Astrocyte (in vitro differentiated cells and primary cell): ENCODE data around the gene FGF8. TPM values are rescaled to one million over a fixed set of nuclear protein-coding genes. Genes with fewer than 3 reads are reported as not detected.

Source experiments
- DNase-seq: peaks from one replicate; pipeline ENCODE4 v3.0.0-alpha.2; 2010; ENCODE audit warnings: low read depth
- FAIRE-seq: peaks from 2 replicates; lab custom pipeline; 2011; peaks lifted over from hg19 to GRCh38; lab: Jason Lieb, UNC
- H2AFZ ChIP-seq: 2 replicates; pipeline ENCODE4 v1.6.0; 2012; ENCODE audit warnings: low read depth, low read length, inconsistent platforms
- H3K27ac ChIP-seq: 2 replicates; pipeline ENCODE4 v1.5.1; 2011; ENCODE audit warnings: low read depth, low read length, inconsistent platforms
- H3K27me3 ChIP-seq: 2 replicates; pipeline ENCODE4 v1.6.0; 2011; ENCODE audit warnings: low read length, inconsistent platforms; ENCODE audit not compliant: insufficient read depth
- H3K36me3 ChIP-seq: 2 replicates; pipeline ENCODE4 v1.5.1; 2011; ENCODE audit warnings: low read length, inconsistent platforms; ENCODE audit not compliant: insufficient read depth
- H3K4me1 ChIP-seq: 2 replicates; pipeline ENCODE4 v1.5.1; 2011; ENCODE audit warnings: low read length, inconsistent platforms; ENCODE audit not compliant: insufficient read depth
- H3K4me2 ChIP-seq: 2 replicates; pipeline ENCODE4 v1.6.0; 2012; ENCODE audit warnings: low read length, inconsistent platforms
- H3K4me3 ChIP-seq: 2 replicates; pipeline ENCODE4 v1.5.1; 2011; ENCODE audit warnings: low read depth, mild to moderate bottlenecking, low read length, inconsistent platforms; ENCODE audit not compliant: insufficient read depth
- H3K79me2 ChIP-seq: 2 replicates; pipeline ENCODE4 v1.6.0; 2012; ENCODE audit warnings: mild to moderate bottlenecking, low read length, inconsistent platforms; ENCODE audit not compliant: insufficient read depth
- H3K9ac ChIP-seq: 2 replicates; pipeline ENCODE4 v1.6.0; 2012; ENCODE audit warnings: mild to moderate bottlenecking, low read length, inconsistent platforms
- H3K9me3 ChIP-seq: 2 replicates; pipeline ENCODE4 v1.5.1; 2012; ENCODE audit warnings: low read depth, mild to moderate bottlenecking, low read length, inconsistent platforms; ENCODE audit not compliant: insufficient read depth
- H4K20me1 ChIP-seq: 2 replicates; pipeline ENCODE4 v1.6.0; 2012; ENCODE audit warnings: low read length, inconsistent platforms; ENCODE audit not compliant: insufficient read depth
- H3K27ac Mint-ChIP-seq: one replicate; pipeline ENCODE4 v1.8.0; 2021; ENCODE audit warnings: mild to moderate bottlenecking, mixed read lengths; ENCODE audit not compliant: unreplicated experiment
- H3K27me3 Mint-ChIP-seq: one replicate; pipeline ENCODE4 v1.8.0; 2021; ENCODE audit warnings: low read depth, mixed read lengths; ENCODE audit not compliant: unreplicated experiment
- H3K36me3 Mint-ChIP-seq: one replicate; pipeline ENCODE4 v1.8.0; 2021; ENCODE audit warnings: low read depth, mixed read lengths; ENCODE audit not compliant: unreplicated experiment
- H3K4me1 Mint-ChIP-seq: one replicate; pipeline ENCODE4 v1.8.0; 2021; ENCODE audit warnings: low read depth, mixed read lengths; ENCODE audit not compliant: unreplicated experiment
- H3K4me3 Mint-ChIP-seq: one replicate; pipeline ENCODE4 v1.8.0; 2021; ENCODE audit warnings: mild to moderate bottlenecking, moderate library complexity, mixed read lengths; ENCODE audit not compliant: unreplicated experiment
- H3K9me3 Mint-ChIP-seq: one replicate; pipeline ENCODE4 v1.8.0; 2021; ENCODE audit warnings: mild to moderate bottlenecking, mixed read lengths; ENCODE audit not compliant: unreplicated experiment
- CTCF ChIP-seq: IDR thresholded peaks from 2 replicates; pipeline ENCODE4 v1.5.1; 2011; ENCODE audit warnings: low read depth, mild to moderate bottlenecking, inconsistent platforms, low read length, moderate library complexity; ENCODE audit not compliant: insufficient read depth
- EZH2 ChIP-seq: IDR thresholded peaks from 2 replicates; pipeline ENCODE4 v1.6.1; 2012; ENCODE audit warnings: mild to moderate bottlenecking, low read length, inconsistent platforms; ENCODE audit not compliant: insufficient read depth
- total RNA-seq: library from RNA; stranded (reverse); gene quantifications from 2 replicates; pipeline ENCODE4 v1.2.1, GENCODE V29; 2021

FGF8 gene
- total RNA-seq, 1 donor from 2014 or later = 0.61 TPM

GRCh38 chr10:101725296-101726114 is 50.4 kb downstream of the FGF8 start:
- Mint-ChIP-seq H3K4me3 (no peak overlapping the region), H3K4me1 (no peaks in the 10 kb centered on the region), H3K27me3 (peaks cover 21% of the 10 kb centered on the region), H3K9me3 (peaks cover 2% of the 10 kb centered on the region), H3K36me3 (no peaks in the 10 kb centered on the region), H3K27ac (no peak overlapping the region)
- peaks cover 16% of the 10 kb centered on the region for H3K27me3 ChIP-seq
- H3K9ac ChIP-seq = no peak overlapping the region
- H3K4me3 ChIP-seq = no peak overlapping the region
- H4K20me1 ChIP-seq = no peaks in the 10 kb centered on the region
- H3K9me3 ChIP-seq = no peaks in the 10 kb centered on the region
- FAIRE-seq = no peak
- TF ChIP-seq EZH2 (no peak), CTCF (no peak)
- H3K79me2 ChIP-seq = no peaks in the 10 kb centered on the region
- no peaks in the 10 kb centered on the region for H3K4me1 ChIP-seq
- H3K4me2 ChIP-seq = no peak overlapping the region
- no peak overlapping the region for H3K27ac ChIP-seq
- DNase-seq = no peak
- H2AFZ ChIP-seq = no peak overlapping the region
- no peaks in the 10 kb centered on the region for H3K36me3 ChIP-seq

- Histone ChIP-seq H3K79me2 (no peaks in the 10 kb centered on the region), H3K27me3 (peaks cover 16% of the 10 kb centered on the region), H3K9me3 (no peaks in the 10 kb centered on the region), H3K36me3 (no peaks in the 10 kb centered on the region), H3K27ac (no peak overlapping the region), H2AFZ (no peak overlapping the region), H4K20me1 (no peaks in the 10 kb centered on the region), H3K4me1 (no peaks in the 10 kb centered on the region), H3K4me3 (no peak overlapping the region), H3K9ac (no peak overlapping the region), H3K4me2 (no peak overlapping the region)
- no peak for TF ChIP-seq CTCF
- no peak for TF ChIP-seq EZH2
- no peak overlapping the region for H3K4me3 Mint-ChIP-seq
- H3K4me1 Mint-ChIP-seq = no peaks in the 10 kb centered on the region
- no peak overlapping the region for H3K27ac Mint-ChIP-seq
- DNase-seq = no peak
- peaks cover 2% of the 10 kb centered on the region for H3K9me3 Mint-ChIP-seq
- FAIRE-seq = no peak
- no peaks in the 10 kb centered on the region for H3K36me3 Mint-ChIP-seq
- peaks cover 24% of the 10 kb centered on the region for H3K27me3 Mint-ChIP-seq
Observed at GRCh38 chr10:101724446-101724845, 51.5 kb downstream of the FGF8 start.

GRCh38 chr10:101723176-101723575 is 52.7 kb downstream of the FGF8 start:
- TF ChIP-seq EZH2 (no peak), CTCF (no peak)
- H3K79me2 ChIP-seq = no peaks in the 10 kb centered on the region
- H3K4me3 Mint-ChIP-seq = no peak overlapping the region
- no peak overlapping the region for H3K27ac Mint-ChIP-seq
- H3K27me3 Mint-ChIP-seq = peaks cover 23% of the 10 kb centered on the region
- no peaks in the 10 kb centered on the region for H3K4me1 ChIP-seq
- H3K4me1 Mint-ChIP-seq = no peaks in the 10 kb centered on the region
- no peak overlapping the region for H3K4me3 ChIP-seq
- no peak overlapping the region for H2AFZ ChIP-seq
- no peak overlapping the region for H3K4me2 ChIP-seq
- H3K9me3 ChIP-seq = no peaks in the 10 kb centered on the region
- no peaks in the 10 kb centered on the region for H4K20me1 ChIP-seq
- no peaks in the 10 kb centered on the region for H3K36me3 Mint-ChIP-seq
- no peaks in the 10 kb centered on the region for H3K36me3 ChIP-seq
- no peak overlapping the region for H3K27ac ChIP-seq
- FAIRE-seq (no peak), DNase-seq (no peak)
- no peak overlapping the region for H3K9ac ChIP-seq
- peaks cover 16% of the 10 kb centered on the region for H3K27me3 ChIP-seq
- H3K9me3 Mint-ChIP-seq = peaks cover 2% of the 10 kb centered on the region
